Muscle of leg (tissue), 11 donors: ENCODE measurements around the gene ZMYND11. TPM values are rescaled to one million over a fixed set of nuclear protein-coding genes. Genes with fewer than 3 reads are reported as not detected.
"Not testable (repeated sequence)": the region's sequence is repeated elsewhere in the genome, so short reads cannot be mapped to it uniquely, and the experiment has no call there.

ENCODE experiments used
- DNase-seq: peaks from one replicate; pipeline ENCODE4 v3.0.0; 2013
- H3K27ac ChIP-seq: one replicate; pipeline ENCODE4 v1.5.1; 2013; ENCODE audit warnings: mild to moderate bottlenecking, low read length, control low read depth
- H3K27me3 ChIP-seq: one replicate; pipeline ENCODE4 v1.6.1; 2013; ENCODE audit warnings: low read length; ENCODE audit not compliant: control insufficient read depth, insufficient read depth
- H3K36me3 ChIP-seq: one replicate; pipeline ENCODE4 v1.6.1; 2013; ENCODE audit warnings: low read length; ENCODE audit not compliant: control insufficient read depth, insufficient read depth
- H3K4me1 ChIP-seq: one replicate; pipeline ENCODE4 v1.6.1; 2013; ENCODE audit warnings: low read length; ENCODE audit not compliant: control insufficient read depth, insufficient read depth
- H3K4me3 ChIP-seq: one replicate; pipeline ENCODE4 v1.5.1; 2013; ENCODE audit warnings: low read length, control low read depth
- H3K9me3 ChIP-seq: replicated peaks from 2 replicates; pipeline ENCODE4 v1.6.1; 2013; ENCODE audit warnings: low read depth, low read length; ENCODE audit not compliant: control insufficient read depth
- WGBS: methylation state at CpG from one replicate; pipeline ENCODE4 v1.1.5; 2013; ENCODE audit warnings: missing lambda C conversion rate; ENCODE audit not compliant: insufficient coverage; 5-methylcytosine and 5-hydroxymethylcytosine counted together
- polyA plus RNA-seq, 8 donors: library from polyadenylated mRNA; unstranded; fragments of 120-200 nt; gene quantifications; one replicate each; pipeline versions ENCODE4 v1.2.1 to v1.2.3, GENCODE V29; 2013; ENCODE audit warnings: inconsistent platforms in 1 of 8, low replicate concordance in 1 of 8; ENCODE audit not compliant: insufficient read length in 8 of 8, insufficient read depth in 1 of 8
- total RNA-seq: library from RNA; stranded (reverse); fragments of 120-200 nt; gene quantifications from one replicate; pipeline ENCODE4 v1.2.4, GENCODE V29; 2013

ZMYND11 gene
- total and polyA plus RNA-seq, 9 donors = 45.5 to 67.4 (median 57.1) TPM

GRCh38 chr10:265074-265440, 129.8 kb downstream of the ZMYND11 start:
- H3K27me3 ChIP-seq, H3K9me3 ChIP-seq, H3K36me3 ChIP-seq, H3K4me1 ChIP-seq, H3K27ac ChIP-seq, DNase-seq, H3K4me3 ChIP-seq: not testable (repeated sequence)
- WGBS = 100% methylated on average over 2 of the region's 6 CpGs

GRCh38 chr10:265816-266588, 130.7 kb downstream of the ZMYND11 start:
- H3K27me3 ChIP-seq, H3K36me3 ChIP-seq, DNase-seq, H3K27ac ChIP-seq, H3K4me3 ChIP-seq, H3K9me3 ChIP-seq, H3K4me1 ChIP-seq: not testable (repeated sequence)
- WGBS = no CpG with 5 or more reads among the region's 5 CpGs

- Histone ChIP-seq H3K27ac (no peak overlapping the region), H3K27me3 (no peaks in the 10 kb centered on the region), H3K9me3 (no peaks in the 10 kb centered on the region), H3K4me1 (no peaks in the 10 kb centered on the region), H3K4me3 (no peak overlapping the region), H3K36me3 (peaks cover 5% of the 10 kb centered on the region)
- 77% methylated on average over 4 of the region's 8 CpGs for WGBS
- DNase-seq = no peak
Observed at GRCh38 chr10:266974-267425, 131.7 kb downstream of the ZMYND11 start.

- WGBS = 96% methylated on average over 4 of the region's 11 CpGs
- Histone ChIP-seq H3K27me3 (no peaks in the 10 kb centered on the region), H3K4me1 (no peaks in the 10 kb centered on the region), H3K4me3 (no peak overlapping the region), H3K9me3 (no peaks in the 10 kb centered on the region), H3K36me3 (peaks cover 5% of the 10 kb centered on the region), H3K27ac (no peak overlapping the region)
- DNase-seq = no peak
Observed at GRCh38 chr10:267705-268104, 132.4 kb downstream of the ZMYND11 start.

- H3K36me3 ChIP-seq = peaks cover 5% of the 10 kb centered on the region
- no peak for DNase-seq
- H3K4me3 ChIP-seq = no peak overlapping the region
- H3K9me3 ChIP-seq = no peaks in the 10 kb centered on the region
- no peak overlapping the region for H3K27ac ChIP-seq
- H3K4me1 ChIP-seq = no peaks in the 10 kb centered on the region
- 68% methylated on average over 9 of the region's 10 CpGs for WGBS
- H3K27me3 ChIP-seq = no peaks in the 10 kb centered on the region
Observed at GRCh38 chr10:269440-270074, 134.3 kb downstream of the ZMYND11 start.

GRCh38 chr10:271201-271600, 135.9 kb downstream of the ZMYND11 start:
- no peaks in the 10 kb centered on the region for H3K9me3 ChIP-seq
- no peaks in the 10 kb centered on the region for H3K27me3 ChIP-seq
- DNase-seq = no peak
- 61% methylated on average over 3 of the region's 3 CpGs for WGBS
- no peak overlapping the region for H3K27ac ChIP-seq
- H3K4me3 ChIP-seq = no peak overlapping the region
- no peaks in the 10 kb centered on the region for H3K4me1 ChIP-seq
- peaks cover 12% of the 10 kb centered on the region for H3K36me3 ChIP-seq

GRCh38 chr10:271722-272121, 136.5 kb downstream of the ZMYND11 start:
- DNase-seq = no peak
- no peak overlapping the region for H3K27ac ChIP-seq
- no peaks in the 10 kb centered on the region for H3K27me3 ChIP-seq
- H3K9me3 ChIP-seq = no peaks in the 10 kb centered on the region
- no peaks in the 10 kb centered on the region for H3K4me1 ChIP-seq
- 80% methylated on average over 1 of the region's 6 CpGs for WGBS
- H3K36me3 ChIP-seq = peaks cover 12% of the 10 kb centered on the region
- no peak overlapping the region for H3K4me3 ChIP-seq

GRCh38 chr10:273088-273487, 137.8 kb downstream of the ZMYND11 start:
- Histone ChIP-seq H3K9me3 (no peaks in the 10 kb centered on the region), H3K27ac (no peak overlapping the region), H3K27me3 (no peaks in the 10 kb centered on the region), H3K36me3 (peaks cover 24% of the 10 kb centered on the region), H3K4me3 (no peak overlapping the region), H3K4me1 (no peaks in the 10 kb centered on the region)
- DNase-seq = no peak
- whole genome bisulfite sequencing = 94% methylated on average over 13 of the region's 16 CpGs

- no peak for DNase-seq
- Histone ChIP-seq H3K4me3 (no peak overlapping the region), H3K27me3 (no peaks in the 10 kb centered on the region), H3K27ac (no peak overlapping the region), H3K36me3 (peaks cover 42% of the 10 kb centered on the region), H3K9me3 (no peaks in the 10 kb centered on the region), H3K4me1 (no peaks in the 10 kb centered on the region)
- no CpG with 5 or more reads among the region's 2 CpGs for WGBS
Observed at GRCh38 chr10:274866-275265, 139.6 kb downstream of the ZMYND11 start.

- Histone ChIP-seq H3K4me1 (no peaks in the 10 kb centered on the region), H3K36me3 (peaks cover 47% of the 10 kb centered on the region), H3K27me3 (no peaks in the 10 kb centered on the region), H3K4me3 (no peak overlapping the region), H3K27ac (no peak overlapping the region), H3K9me3 (no peaks in the 10 kb centered on the region)
- DNase-seq = no peak
- 94% methylated on average over 16 of the region's 18 CpGs for WGBS
Observed at GRCh38 chr10:275680-276079, 140.4 kb downstream of the ZMYND11 start.
